Cardiac atrium fibroblast (primary cell): Measurements from ENCODE around the gene KHSRP. TPM values are rescaled to one million over a fixed set of nuclear protein-coding genes. Genes with fewer than 3 reads are reported as not detected.

Experiments used
- total RNA-seq: library from RNA; depleted of rRNA; stranded (reverse); fragments of >200 nt; gene quantifications from 2 replicates; pipeline ENCODE4 v1.2.3, GENCODE V29; 2015

Gene KHSRP, protein sequence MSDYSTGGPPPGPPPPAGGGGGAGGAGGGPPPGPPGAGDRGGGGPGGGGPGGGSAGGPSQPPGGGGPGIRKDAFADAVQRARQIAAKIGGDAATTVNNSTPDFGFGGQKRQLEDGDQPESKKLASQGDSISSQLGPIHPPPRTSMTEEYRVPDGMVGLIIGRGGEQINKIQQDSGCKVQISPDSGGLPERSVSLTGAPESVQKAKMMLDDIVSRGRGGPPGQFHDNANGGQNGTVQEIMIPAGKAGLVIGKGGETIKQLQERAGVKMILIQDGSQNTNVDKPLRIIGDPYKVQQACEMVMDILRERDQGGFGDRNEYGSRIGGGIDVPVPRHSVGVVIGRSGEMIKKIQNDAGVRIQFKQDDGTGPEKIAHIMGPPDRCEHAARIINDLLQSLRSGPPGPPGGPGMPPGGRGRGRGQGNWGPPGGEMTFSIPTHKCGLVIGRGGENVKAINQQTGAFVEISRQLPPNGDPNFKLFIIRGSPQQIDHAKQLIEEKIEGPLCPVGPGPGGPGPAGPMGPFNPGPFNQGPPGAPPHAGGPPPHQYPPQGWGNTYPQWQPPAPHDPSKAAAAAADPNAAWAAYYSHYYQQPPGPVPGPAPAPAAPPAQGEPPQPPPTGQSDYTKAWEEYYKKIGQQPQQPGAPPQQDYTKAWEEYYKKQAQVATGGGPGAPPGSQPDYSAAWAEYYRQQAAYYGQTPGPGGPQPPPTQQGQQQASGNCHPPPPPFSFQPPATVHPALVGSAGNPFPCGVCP
- total RNA-seq: 111 and 115 TPM in 2 replicates

DNA sequence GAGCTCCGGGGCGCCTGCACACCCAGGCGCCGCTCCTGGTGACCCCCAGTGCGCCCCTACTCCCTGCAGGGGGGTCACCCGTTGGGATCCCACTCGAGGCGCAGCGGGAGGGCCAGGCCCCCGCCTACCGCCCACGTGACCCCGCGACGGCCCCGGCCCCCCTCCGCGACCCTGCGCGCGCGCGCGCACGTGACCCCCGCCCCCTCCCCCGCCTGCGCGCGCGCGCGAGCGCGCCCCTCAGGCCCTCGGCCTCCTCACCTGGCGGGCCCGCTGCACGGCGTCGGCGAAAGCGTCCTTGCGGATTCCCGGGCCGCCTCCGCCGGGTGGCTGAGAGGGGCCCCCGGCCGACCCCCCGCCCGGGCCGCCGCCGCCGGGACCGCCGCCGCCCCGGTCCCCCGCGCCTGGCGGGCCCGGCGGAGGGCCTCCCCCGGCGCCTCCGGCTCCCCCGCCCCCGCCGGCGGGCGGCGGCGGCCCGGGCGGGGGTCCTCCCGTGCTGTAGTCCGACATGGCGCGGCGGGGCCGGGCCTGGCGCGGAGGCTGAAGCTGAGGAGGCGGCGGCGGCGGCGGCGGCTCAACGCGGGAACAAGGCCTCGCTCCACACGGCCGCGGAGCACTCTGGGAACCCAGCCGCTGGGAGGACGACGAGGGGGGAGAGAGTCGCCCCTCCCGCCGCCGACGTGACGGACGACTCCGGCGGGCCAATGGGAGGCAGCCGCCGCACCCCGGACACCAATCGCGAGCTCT is at the start of gene KHSRP:
KHSRP (minus strand) TSS at position 617 of the 744 bp plus-strand sequence; CDS start at position 507, 110 bp downstream.

DNA sequence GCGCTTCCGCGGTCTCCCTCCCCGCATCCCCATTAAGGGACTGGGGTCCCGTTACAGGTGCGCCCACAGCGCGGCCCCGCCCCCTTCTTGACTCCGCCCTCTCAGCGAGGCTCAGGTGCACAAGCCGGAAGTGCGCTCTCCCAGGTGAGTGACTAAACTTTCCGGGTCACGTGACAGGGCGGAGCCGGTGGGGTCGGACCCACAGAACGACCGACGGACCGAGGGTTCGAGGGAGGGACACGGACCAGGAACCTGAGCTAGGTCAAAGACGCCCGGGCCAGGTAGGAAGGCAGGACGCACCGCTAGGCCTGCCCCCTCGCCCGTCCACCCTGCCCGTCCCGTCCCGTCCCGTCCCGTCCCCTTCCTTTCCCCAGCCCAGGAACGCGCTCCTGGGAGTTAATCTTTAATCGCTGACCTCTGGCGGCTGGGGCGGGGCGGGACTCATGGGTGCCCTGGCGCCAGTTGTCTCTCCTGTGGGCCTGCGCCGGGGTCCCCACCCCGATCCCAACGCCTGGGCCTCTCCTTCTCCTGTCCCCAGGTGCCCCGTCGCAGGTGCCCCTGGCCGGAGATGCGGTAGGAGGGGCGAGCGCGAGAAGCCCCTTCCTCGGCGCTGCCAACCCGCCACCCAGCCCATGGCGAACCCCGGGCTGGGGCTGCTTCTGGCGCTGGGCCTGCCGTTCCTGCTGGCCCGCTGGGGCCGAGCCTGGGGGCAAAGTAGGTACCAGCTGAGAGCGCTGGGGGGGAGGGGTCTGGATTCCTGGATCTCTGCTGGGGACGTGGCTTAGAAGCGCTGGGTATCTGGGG is 39.7 kb upstream of the KHSRP start, which contains the start of gene CRB3:
CRB3 (plus strand) TSS at position 202 of the 804 bp plus-strand sequence; CDS start at position 633, 431 bp downstream.

DNA sequence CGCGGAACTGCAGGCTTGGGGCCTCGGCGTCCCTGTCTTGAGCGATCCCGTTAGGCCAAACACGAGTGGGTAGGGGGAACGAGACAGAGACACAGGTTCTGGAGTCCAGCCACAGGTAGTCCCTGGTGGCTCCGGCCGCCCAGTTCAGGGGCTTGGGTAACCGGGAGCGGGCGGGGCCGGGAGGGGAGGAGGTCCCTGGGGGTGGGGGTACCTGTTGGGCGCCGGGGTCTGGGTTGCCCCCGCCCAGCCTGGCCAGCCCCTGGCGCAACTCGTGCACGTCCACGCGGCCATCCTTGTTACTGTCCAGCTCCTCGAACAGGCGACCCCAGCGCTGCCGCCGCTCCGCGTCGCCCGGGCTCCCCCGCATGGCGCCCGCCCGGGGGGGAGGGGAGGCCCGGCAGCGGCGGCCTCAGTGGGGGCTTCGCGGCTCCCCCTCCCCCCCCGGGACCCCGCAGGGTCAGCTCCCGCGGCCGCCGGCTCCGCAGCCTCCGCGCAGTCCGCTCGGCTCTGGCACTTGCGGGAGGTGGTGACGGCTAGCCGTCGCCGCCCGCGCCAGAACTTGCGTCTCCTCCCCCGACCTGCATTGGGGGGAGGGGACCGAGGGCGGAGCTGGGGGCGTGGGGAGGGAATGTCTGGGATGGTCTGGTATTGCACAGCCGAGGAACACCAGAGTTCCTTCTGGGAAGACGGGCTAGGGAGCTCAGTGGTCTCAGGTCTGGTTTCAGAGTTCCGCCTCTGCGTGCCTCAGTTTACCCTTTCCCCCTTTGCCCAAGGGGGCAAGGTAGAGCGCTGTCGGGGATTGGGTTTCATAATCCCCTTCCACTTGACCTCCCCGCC is 34.9 kb upstream of the KHSRP start, which contains the start of gene SLC25A23:
SLC25A23 (minus strand) TSS at position 531 of the 837 bp plus-strand sequence; CDS start at position 367, 164 bp downstream.

DNA sequence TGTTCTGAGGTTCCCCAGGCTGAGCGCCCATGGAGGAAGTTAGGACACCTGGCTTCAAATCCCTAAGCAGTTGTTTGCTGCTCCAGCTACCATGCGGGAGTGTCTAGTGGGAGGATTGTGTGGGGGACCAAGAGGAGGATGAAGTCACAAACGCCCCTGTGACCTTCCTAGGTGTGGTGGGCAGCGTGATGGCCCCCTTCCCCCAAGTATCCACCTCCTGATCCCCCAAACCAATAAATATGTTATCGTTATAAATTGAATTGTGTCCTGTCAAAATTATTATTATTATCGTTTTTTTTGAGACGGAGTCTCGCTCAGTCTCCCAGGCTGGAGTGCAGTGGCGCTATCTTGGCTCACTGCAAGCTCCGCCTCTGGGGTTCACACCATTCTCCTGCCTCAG is 9.1 kb upstream of the KHSRP start, which contains the start of gene SLC25A41:
SLC25A41 (minus strand) TSS at position 101 of the 400 bp plus-strand sequence; CDS start at position 31, 70 bp downstream.

DNA sequence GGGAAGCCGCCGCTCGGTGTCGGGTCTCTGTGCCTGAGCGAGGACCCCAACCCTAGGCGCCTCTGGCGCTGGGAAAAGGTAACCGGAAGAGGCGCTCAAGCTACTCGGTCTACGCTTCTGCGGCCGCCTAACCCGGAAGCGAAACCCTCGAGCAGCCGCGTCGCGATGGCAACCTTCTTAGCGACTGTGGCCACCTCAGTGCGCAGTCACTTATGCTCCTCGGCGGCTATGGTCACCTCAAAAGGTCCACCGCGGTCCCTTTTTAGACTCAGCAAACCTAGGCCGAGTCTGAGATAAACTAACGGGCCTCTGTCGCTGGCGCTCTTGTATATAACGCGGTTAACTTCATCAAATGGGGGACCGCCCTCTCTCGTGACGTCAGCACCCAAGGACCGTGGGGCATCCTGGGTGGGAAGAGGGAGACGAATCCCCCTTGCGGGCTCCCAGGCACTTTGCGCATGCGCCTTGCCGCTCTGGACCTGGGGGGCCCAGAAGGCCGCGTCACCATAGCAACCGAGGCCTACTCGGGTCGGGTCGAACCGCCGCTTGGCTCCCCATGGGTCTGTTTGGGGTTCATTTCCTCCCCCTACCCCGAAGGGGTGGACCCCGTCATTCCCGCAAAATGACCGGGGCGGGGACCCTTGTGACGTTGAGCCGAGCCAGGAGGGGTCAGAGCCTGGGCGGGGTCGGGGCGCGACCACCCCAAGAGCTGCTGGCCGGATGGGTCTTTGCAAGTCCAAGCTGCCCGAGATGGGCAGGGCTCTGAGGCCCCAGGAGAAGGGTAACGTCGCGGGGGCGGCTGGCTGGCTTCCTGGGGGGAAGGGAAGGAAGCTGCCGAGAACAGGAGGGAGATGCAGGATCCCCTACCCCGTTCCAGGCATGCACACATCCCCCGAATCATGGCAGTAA is 31.3 kb downstream of the KHSRP start, which contains the start of gene GTF2F1:
GTF2F1 (minus strand) TSS at position 91 of the 909 bp plus-strand sequence. CDS start 169 bp downstream, outside the sequence.

DNA sequence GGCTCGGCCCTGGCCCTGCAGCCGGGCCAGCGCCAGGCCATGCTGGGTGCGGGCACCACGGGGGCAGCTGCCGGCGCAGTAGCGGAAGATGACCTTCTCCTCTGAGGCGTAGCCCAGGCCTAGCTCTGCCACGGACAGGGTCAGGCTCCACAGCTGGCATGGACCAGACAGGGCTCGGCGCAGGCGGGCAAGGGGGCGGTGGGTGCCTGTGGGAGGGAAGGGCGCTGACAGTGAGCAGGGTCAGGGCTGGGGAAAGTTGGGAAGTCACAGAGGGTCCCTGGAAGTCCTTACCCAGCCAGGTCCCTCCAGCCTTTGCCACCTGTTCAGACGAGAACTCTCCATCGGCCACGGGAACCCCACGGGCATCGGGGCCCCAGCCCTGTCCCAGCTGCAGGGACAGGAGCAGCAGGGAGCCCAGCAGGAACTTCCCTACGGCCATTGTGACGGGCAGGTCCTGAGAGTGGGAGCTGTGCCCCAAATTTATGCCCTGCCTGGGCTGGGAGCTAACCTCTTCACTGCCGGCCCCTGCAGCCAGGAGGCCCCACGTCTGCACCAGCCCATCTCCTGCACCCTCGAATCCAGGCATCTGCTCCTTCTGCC is 49.1 kb downstream of the KHSRP start, which contains the start of gene PSPN:
PSPN (minus strand) TSS at position 523 of the 600 bp plus-strand sequence; CDS start at position 439, 84 bp downstream.

DNA sequence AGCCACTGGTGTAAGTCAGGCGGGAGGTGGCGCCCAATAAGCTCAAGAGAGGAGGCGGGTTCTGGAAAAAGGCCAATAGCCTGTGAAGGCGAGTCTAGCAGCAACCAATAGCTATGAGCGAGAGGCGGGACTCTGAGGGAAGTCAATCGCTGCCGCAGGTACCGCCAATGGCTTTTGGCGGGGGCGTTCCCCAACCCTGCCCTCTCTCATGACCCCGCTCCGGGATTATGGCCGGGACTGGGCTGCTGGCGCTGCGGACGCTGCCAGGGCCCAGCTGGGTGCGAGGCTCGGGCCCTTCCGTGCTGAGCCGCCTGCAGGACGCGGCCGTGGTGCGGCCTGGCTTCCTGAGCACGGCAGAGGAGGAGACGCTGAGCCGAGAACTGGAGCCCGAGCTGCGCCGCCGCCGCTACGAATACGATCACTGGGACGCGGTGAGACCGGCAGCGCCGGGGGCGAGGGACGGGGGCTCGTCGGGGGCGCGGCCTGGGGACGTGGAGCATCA is 52.0 kb downstream of the KHSRP start, which contains the start of gene ALKBH7:
ALKBH7 (plus strand) TSS at position 201 of the 502 bp plus-strand sequence; CDS start at position 228, 27 bp downstream.

Other genes starting within 250 kb of the KHSRP start
- 26.7 and 27.2 TPM in 2 replicates for gene MLLT1, start 144.8 kb downstream of the KHSRP start, total RNA-seq
- gene ACER1, start 91.2 kb downstream of the KHSRP start, total RNA-seq: not detected in 2 replicates
- 113 and 118 TPM in 2 replicates for gene CLPP, start 63.3 kb downstream of the KHSRP start, total RNA-seq
- gene ALKBH7, start 52.0 kb downstream of the KHSRP start, total RNA-seq: 78.2 and 83.0 TPM in 2 replicates
- 0.32 and 0.36 TPM in 2 replicates for gene PSPN, start 48.9 kb downstream of the KHSRP start, total RNA-seq
- 26.4 and 33.2 TPM in 2 replicates for gene GTF2F1, start 31.6 kb downstream of the KHSRP start, total RNA-seq
- gene SLC25A41, start 9.0 kb upstream of the KHSRP start, total RNA-seq: not detected in 2 replicates
- 26.7 and 52.0 TPM in 2 replicates for gene SLC25A23, start 35.0 kb upstream of the KHSRP start, total RNA-seq
- gene CRB3, start 39.5 kb upstream of the KHSRP start, total RNA-seq: not detected in 2 replicates
- gene DENND1C, start 57.0 kb upstream of the KHSRP start, total RNA-seq: not detected in 2 replicates
- not detected in 2 replicates for gene TUBB4A, start 77.5 kb upstream of the KHSRP start, total RNA-seq
- 0.18 and 2.4 TPM in 2 replicates for gene TNFSF9, start 106.2 kb upstream of the KHSRP start, total RNA-seq
- not detected in 2 replicates for gene CD70, start 166.3 kb upstream of the KHSRP start, total RNA-seq
- 1.9 TPM in 1 of 2 replicates, not detected in the other for gene TNFSF14, start 245.3 kb upstream of the KHSRP start, total RNA-seq